HCT116 (cell line): ENCODE data around the gene F7.

Source experiments
- FOSL1 ChIP-seq: IDR thresholded peaks from 2 replicates; pipeline ENCODE4 v1.6.1; 2012; ENCODE audit warnings: low read depth
- RAD21 ChIP-seq: IDR thresholded peaks from 2 replicates; pipeline ENCODE4 v1.6.1; 2012; ENCODE audit warnings: low read depth, mild to moderate bottlenecking
- TCF7L2 ChIP-seq: IDR thresholded peaks from 2 replicates; pipeline ENCODE4 v1.7.0; 2011; ENCODE audit warnings: borderline replicate concordance, inconsistent platforms; ENCODE audit not compliant: insufficient read depth, insufficient read length; ENCODE audit errors: extremely low read depth
- TF ChIP-seq, protein P1 (sequence below), 3 experiments: fragments of 200-600 bp in 1 of 3; sonication (generic) in 1 of 3; IDR thresholded peaks in 2 of 3; conservative IDR thresholded peaks in 1 of 3; 2 replicates each; pipeline ENCODE4 v1.5.1; 2012 to 2017; ENCODE audit warnings: low read depth in 2 of 3, low read length in 2 of 3, antibody characterized with exemption in 1 of 3, borderline replicate concordance in 1 of 3, control low read depth in 1 of 3, mild to moderate bottlenecking in 1 of 3, mixed read lengths in 1 of 3, mixed run types in 1 of 3, moderate library complexity in 1 of 3; ENCODE audit not compliant: insufficient read depth in 1 of 3
- TF ChIP-seq, protein P2 (sequence below): IDR thresholded peaks from 2 replicates; pipeline ENCODE4 v1.6.1; 2012; ENCODE audit warnings: low read depth

- TF ChIP-seq RAD21 (no peak), TCF7L2 (no peak), FOSL1 (no peak)
- TF ChIP-seq, protein P1, sequence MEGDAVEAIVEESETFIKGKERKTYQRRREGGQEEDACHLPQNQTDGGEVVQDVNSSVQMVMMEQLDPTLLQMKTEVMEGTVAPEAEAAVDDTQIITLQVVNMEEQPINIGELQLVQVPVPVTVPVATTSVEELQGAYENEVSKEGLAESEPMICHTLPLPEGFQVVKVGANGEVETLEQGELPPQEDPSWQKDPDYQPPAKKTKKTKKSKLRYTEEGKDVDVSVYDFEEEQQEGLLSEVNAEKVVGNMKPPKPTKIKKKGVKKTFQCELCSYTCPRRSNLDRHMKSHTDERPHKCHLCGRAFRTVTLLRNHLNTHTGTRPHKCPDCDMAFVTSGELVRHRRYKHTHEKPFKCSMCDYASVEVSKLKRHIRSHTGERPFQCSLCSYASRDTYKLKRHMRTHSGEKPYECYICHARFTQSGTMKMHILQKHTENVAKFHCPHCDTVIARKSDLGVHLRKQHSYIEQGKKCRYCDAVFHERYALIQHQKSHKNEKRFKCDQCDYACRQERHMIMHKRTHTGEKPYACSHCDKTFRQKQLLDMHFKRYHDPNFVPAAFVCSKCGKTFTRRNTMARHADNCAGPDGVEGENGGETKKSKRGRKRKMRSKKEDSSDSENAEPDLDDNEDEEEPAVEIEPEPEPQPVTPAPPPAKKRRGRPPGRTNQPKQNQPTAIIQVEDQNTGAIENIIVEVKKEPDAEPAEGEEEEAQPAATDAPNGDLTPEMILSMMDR (IDR thresholded peaks at IDR 0.05 in 2 of 3, conservative IDR thresholded peaks at IDR 0.05 in 1 of 3; ENCODE audit: borderline replicate concordance in 1 of 3, insufficient read depth in 1 of 3, low read depth in 2 of 3, low read length in 2 of 3) = no peak
- TF ChIP-seq, protein P2, sequence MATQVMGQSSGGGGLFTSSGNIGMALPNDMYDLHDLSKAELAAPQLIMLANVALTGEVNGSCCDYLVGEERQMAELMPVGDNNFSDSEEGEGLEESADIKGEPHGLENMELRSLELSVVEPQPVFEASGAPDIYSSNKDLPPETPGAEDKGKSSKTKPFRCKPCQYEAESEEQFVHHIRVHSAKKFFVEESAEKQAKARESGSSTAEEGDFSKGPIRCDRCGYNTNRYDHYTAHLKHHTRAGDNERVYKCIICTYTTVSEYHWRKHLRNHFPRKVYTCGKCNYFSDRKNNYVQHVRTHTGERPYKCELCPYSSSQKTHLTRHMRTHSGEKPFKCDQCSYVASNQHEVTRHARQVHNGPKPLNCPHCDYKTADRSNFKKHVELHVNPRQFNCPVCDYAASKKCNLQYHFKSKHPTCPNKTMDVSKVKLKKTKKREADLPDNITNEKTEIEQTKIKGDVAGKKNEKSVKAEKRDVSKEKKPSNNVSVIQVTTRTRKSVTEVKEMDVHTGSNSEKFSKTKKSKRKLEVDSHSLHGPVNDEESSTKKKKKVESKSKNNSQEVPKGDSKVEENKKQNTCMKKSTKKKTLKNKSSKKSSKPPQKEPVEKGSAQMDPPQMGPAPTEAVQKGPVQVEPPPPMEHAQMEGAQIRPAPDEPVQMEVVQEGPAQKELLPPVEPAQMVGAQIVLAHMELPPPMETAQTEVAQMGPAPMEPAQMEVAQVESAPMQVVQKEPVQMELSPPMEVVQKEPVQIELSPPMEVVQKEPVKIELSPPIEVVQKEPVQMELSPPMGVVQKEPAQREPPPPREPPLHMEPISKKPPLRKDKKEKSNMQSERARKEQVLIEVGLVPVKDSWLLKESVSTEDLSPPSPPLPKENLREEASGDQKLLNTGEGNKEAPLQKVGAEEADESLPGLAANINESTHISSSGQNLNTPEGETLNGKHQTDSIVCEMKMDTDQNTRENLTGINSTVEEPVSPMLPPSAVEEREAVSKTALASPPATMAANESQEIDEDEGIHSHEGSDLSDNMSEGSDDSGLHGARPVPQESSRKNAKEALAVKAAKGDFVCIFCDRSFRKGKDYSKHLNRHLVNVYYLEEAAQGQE = no peak
Measured at GRCh38 chr13:113122550-113123225, 17.1 kb downstream of the F7 start, which contains the start of gene F10.
